ENCODE measurements around the gene MAP2K5. TPM values are rescaled to one million over a fixed set of nuclear protein-coding genes. Genes with fewer than 3 reads are reported as not detected.

MAP2K5 gene
- 20.7 TPM for total RNA-seq (ENCODE audit: insufficient read depth, low replicate concordance)

DNA sequence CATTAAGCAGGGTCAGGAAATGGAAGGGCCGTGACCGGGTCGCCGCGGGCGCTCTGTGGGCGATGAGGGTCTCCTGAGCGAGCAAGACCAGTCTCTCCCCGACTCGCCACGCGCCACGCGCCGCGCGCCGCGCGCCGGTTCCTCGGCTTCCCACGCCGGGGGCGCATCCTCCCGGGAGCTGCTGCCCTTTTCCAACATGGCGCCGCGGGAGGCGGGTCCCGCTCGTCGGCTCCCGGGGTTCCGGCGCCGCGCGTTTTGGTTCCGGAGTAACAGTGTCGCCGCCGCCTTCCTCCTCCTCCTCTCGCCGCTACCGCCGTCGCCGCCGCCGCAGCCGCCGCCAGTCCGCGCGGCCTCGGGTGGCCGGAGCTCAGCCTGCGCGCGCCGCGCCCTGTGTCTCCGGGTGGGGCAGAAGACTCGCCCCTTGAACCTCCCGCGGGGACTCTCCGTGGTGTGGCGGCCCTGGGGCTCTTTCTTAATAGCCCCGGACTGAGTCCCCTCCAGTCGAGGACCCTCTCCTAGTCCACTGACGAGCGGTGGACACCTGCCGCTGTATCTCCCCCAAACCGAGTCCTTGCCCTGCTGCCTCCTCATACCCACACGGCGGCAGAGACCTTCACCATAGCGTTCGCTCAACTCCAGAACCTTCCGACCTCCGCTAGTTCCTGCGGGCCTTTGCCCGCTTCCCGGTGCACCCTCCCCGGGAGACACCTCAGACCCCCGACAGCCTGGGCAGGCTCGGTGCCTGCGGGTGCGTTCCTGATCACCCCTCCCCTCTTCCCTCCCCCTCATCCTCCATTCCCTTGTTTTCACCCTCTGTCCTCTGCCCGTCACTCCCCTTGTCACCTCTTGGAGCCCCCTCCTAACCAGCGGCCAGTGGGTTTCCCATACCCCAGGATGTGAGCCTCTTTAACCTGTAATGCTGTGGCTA lies at the start of gene MAP2K5:
Gene MAP2K5, plus strand, starts transcription at position 284 of the 928 bp plus-strand sequence. Its CDS starts 633 bp downstream, at position 917.
- DNase-seq (ENCODE audit: low spot score), result peak; percentile 86

DNA sequence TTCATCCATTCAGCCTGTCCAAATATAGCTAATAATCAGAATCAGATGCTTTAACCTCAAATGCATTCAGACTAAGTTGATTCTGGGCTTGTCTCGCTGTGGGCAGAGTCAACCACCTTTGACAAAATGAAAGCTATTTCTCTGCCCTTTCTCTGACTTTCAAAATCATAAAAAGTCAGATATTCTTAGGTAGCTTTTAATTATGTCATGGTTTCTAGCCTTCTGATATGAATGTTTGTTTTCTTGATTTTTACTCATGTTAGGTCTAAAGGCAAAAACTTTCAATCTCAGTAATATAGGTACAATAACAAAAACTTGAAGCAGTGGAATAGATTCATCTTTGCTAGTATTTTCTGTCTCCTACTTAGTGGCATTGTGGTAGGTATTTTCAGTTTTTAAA lies 46.9 kb upstream of the MAP2K5 start:
- DNase-seq (ENCODE audit: low spot score), result no peak

DNA sequence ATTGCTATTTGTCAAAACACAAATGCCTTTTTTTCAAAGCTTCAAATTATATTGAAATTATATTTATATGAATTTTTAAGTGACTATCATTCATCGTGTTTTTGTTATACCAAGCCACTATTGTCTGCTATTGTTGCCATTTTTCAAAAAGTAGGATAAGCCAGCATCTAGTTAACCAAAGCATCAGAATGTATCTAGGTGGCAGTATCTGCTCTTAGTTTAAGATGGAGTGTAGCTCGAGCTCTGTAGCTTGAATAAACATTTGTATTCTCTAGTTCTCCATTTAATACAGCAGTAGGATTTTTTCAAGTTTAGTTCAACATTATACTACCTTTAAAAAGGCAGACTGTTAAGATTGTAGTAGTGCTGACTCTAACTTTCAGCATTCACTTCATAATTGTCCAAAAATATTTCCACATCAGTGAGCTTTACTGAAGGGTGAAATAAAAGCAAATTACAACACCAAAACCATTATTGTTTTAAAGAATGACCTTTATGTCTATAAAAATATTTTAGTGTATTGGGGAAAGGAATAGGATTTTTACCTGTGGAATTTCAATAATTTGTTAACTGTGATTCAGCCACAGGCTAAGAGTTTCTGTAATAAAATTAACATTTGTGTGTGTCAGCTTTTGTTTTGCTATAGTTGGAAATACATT lies 41.2 kb upstream of the MAP2K5 start:
- DNase-seq (ENCODE audit: low spot score), result peak; percentile 49

DNA sequence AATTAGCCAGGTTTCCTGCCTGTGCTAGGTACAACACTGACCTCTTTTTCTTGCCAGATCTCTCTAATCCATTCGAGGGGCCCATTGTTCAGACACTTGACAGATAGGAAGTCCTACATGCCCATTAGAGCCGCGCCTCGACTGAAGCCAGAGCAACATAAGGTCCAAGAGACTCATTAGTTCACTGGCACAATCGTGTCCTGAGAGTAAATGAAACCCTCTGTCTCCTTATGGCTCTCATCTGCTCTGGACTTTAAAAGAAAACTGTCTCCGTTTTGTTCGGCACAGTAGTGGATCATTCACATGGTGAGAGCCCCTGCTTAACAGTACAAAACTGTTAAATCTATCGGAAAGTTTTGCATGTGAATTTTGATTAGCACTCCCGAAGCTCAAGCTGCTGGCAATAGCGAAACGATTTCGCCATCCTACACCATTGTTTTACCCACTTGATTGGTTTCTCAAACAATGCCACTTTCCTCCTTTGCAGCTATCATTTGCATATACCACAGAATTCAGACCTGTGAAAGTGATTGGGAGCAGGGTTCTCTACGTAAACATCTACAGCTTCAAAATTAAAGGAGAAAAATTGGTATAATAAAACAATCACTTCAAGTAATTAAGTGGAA lies 40.6 kb upstream of the MAP2K5 start:
- no peak for DNase-seq (ENCODE audit: low spot score)

DNA sequence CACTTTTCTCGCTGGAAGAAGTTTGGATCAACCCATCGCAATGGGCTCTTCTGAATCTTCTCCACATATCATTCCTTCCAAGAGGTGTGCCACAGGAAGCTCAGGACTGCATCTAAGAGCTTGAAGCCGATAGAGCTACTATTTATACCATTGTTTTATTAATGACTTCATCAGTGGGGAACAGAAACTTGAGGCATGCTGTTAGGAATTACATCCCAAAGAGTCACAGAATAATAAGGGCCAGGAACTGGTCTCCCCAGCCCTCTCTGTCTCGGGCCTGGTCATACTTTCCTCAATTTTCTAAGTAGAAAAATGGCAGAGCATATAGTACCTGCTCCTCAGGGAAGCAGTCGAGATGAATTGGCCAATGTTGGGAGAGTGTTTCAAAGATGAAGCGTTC lies 38.4 kb upstream of the MAP2K5 start:
- no peak for DNase-seq (ENCODE audit: low spot score)

DNA sequence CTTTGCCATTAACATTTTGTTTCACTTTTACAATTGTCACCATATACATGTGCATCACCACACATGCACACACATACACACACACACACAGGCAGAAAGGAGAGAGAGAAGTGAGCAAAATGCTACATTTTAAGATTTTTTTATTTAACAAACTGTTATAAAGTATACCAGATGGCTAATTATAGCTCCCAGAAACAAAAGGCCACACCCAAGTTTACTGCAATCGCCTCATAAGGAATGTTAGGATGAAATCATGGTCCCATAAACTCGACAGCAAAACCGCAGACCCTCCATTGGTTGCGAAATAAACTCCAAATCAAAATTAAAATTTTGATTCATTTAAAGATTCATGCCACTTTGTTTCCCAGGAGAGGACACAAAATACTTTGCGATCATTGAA lies 37.7 kb upstream of the MAP2K5 start:
- no peak for DNase-seq (ENCODE audit: low spot score)

DNA sequence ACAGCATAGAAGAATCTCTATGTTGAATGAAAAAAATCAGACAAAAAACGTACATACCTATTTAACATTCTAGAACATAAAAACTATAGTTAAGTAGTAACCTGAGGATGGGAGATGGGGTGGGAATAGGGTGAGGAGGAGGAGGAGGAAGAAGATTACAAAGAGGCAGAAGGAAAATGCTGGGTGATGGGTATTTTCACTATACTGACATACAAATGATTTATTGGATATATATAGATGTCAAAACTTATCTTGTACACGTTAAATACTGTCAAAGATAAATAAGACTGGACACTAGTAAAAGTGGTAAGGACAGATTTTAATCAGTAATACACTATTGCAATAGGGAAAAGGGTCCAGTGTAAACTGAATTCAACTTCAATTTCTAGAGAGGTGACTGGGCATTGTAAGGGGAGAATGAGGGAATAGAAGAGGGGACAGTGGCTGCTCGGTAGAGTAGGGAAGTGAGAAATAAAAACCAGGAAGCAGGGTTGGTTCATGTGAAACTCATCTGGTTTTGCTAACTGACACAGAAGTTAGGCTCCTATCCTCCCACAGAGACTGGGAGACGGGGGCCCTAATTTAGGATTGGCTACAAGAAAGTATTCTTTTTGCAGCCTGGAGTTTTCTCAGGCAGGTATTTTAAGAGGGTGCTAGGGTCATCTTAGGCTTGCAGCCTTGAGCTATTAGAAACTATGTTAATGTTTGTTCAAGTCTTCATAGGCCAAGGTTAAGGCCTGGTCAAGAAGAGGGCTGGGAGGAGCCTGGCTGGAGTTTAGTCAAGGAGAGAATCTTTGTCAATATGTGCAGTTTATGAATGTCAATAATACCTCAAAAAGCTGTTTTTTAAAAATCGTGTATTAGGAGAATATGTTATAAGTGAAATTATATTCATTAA lies 36.6 kb upstream of the MAP2K5 start:
- no peak for DNase-seq (ENCODE audit: low spot score)

DNA sequence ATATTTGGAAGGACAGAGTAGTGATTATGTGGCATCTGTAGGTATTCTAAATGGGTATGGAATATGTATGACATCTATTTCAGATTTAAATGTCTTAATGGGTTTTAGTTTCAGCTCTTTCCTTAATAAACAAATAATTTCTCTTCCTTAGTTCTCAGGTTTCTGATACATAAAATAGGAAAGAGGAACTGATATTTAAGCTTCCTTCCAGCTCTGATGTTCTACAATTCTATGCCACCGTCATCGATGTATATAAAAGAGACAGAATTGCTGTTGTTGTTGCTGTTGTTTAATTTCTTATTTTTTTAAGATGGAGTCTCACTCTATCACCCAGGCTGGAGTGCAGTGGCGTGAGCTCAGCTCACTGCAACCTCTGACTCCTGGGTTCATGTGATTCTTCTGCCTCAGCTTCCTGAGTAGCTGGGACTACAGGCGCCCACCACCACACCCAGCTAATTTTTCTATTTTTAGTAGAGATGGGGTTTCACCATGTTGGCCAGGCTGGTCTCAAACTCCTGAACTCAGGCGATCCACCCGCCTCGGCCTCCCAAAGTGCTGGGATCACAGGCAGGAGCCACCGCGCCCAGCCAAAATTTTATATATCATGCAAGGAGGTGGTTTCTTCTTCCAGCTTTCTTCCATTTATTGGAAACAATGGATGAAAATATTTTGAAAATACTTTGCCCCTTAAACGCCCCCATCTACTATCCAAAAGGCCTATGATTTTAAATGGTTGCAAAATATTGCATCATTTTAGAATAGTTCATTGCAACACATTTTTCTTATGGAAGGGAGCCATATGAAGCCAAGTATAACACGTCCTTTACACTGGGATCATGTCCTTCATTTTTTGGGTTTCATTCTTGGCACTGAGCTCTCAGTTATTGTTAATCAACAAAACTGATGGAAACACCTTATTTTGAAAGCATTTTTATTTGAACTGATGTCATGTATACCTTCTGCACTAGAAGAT lies 35.4 kb upstream of the MAP2K5 start:
- DNase-seq (ENCODE audit: low spot score), result no peak

DNA sequence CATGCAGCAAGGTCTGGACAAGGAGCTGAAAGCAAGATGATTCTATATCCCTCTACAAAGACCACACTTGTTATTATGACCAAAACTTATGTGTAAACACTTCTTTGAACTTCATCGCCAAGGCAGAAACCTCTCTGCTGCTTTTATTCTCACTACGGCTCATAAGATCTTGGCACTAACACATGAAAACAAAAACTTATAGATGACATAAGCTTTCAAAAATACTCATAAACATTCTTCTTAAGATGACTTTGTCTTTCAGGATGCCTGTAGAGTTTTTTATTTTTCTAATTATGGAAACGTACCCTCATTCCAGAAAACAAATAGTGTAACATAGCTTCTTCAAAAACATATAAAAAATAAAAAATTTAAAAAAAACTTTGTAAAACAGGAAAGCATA lies 34.1 kb upstream of the MAP2K5 start:
- no peak for DNase-seq (ENCODE audit: low spot score)

DNA sequence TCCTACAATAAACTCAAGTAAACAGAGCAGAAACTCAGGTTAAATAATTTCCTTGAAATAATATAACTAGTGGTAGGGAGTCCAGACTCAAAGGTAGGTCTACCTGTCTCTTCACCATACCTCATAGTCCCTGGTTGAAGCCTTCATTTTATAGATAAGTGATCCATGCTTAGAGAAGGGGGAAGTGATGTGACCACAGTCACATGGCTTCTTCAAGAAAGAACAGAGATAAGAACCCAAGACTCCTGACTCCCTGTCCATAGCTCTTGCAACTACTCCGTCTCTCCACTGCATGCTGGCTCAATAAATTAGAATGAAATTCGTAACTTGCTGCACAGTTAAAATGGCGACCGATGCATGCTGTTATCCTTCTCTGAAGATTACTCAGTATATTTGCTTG lies 32.6 kb upstream of the MAP2K5 start:
- no peak for DNase-seq (ENCODE audit: low spot score)

DNA sequence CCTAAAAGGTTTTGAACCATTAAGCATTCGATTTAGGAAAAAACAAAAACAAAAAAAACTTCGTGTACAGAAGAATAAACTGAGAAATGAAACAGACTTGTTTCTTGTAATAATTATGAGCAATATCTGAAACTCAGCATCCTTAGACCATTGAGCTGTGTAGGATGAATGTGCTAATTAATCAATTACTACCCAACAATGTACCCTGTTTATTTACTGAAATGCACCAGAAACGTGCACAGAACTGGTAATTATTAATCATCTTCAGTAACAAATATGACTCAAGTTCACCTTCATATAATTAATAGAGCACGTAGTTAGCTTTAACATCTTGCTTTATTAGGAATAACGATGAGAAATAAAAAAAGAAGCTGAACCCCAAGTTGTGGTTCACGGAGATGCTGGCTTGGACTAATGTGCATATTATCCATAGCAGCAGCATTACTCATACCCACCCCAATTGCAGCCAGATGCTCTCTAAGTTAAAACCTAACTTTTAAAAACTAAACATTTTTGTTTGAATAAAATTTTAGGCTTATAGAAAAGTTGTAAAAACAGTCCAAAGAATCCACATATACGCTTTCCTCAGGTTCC lies 31.8 kb upstream of the MAP2K5 start:
- peak; percentile 32 for DNase-seq (ENCODE audit: low spot score)

DNA sequence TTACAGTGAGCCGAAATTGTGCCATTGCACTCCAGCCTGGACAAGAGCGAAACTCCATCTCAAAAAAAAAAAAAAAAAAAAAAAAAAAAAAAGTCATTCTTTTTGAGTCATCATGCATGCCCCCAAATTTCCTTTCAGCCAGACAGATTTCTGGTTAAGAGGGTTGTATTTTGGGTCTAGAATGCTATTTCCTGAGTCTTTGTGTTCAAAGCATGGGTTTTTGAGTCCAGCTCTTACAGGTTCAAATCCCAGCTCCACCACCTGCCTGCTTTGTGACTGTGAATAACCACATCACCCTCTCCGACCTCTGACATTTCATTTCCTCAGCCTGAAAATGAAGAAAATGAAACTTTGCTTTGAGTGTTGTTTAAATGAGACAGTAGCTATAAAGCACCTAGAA lies 30.9 kb upstream of the MAP2K5 start:
- DNase-seq (ENCODE audit: low spot score), result no peak

DNA sequence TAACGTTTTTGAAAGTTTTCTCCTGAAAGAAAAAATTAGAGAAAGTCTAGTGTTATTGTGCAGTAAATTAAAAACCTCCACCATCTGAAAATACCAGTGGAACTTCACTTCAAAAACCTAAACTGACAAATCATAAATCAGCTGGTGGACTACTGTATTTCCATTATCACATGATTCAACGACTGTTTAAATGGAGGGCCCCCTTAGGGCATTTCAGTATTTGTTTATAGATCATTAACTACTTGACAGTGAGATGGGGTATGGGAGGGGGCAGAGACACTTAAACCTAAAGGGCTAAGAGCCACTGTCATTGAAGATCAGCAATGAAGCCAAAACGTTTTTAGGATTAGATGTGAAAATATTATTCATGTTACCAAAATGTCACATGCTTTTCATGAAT lies 30.4 kb upstream of the MAP2K5 start:
- DNase-seq (ENCODE audit: low spot score), result no peak

DNA sequence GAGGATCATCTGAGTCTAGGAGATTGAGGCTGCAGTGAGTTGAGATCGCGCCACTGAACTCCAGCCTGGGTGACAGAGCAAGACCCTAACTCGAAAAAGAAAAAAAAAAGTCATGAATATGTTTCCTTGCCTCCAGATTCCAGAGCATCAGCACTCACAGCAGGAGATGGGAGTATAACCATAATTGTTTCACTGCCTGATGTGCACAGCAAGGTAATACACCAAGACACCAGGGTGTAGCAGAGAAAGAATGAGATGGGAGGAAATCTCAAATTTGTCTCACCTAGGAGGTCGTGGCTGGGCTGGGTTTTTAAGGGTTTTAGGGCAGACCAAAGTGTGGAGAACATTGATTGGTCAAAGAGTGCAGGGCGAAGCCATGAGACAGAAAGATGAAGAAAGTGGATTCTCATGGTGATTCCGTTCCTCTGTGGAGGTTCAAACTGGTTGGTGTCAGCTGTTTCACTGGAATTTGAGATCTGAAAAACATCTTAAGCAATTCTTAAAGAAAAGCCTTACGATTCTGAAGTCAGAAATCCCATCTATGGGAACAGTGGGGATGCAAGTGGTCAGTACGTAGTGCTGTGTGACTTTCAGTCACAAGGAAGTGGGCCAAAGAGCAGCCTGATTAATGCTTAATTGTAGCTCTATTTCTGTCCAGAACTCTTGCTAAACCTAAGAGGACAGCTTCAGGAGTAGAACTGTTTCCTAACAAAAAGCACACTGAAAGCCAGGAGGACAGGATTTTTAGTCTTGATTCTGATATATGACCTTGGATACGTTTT lies 29.4 kb upstream of the MAP2K5 start:
- DNase-seq (ENCODE audit: low spot score), result no peak

DNA sequence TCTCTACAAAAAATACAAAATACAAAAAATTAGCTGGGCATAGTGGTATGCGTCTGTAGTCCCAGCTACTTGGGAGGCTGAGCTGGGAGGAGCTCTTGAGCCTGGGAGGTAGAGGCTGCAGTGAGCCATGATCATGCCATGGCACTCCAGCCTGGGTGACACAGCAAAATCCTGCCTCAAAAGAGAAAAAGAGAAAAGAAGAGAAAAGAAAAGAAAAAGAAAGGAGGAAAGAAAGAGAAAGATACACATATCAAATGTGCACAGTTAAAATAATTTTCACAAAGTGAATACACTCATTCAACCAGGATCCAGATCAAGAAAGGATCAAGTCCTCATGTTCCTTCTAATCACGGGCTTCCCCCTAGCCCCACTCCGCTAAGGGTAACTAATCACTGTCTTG lies 27.4 kb upstream of the MAP2K5 start:
- no peak for DNase-seq (ENCODE audit: low spot score)

DNA sequence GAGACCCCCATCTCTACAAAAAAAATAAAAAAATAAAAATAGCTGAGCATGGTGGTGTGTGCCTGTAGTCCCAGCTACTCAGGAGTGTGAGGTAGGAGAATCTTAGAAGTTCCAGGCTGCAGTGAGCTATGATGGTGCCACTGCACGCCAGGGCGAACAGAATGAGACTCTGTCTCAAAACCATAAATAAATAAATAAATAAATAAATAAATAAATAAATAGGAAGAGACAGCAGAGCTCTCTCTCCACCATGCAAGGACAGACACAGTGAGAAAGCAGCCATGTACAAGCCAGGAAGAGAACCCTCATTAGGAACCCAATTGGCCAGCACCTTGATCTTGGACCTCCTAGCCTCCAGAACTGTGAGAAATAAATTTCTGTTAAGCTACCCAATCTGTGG lies 26.9 kb upstream of the MAP2K5 start:
- no peak for DNase-seq (ENCODE audit: low spot score)

DNA sequence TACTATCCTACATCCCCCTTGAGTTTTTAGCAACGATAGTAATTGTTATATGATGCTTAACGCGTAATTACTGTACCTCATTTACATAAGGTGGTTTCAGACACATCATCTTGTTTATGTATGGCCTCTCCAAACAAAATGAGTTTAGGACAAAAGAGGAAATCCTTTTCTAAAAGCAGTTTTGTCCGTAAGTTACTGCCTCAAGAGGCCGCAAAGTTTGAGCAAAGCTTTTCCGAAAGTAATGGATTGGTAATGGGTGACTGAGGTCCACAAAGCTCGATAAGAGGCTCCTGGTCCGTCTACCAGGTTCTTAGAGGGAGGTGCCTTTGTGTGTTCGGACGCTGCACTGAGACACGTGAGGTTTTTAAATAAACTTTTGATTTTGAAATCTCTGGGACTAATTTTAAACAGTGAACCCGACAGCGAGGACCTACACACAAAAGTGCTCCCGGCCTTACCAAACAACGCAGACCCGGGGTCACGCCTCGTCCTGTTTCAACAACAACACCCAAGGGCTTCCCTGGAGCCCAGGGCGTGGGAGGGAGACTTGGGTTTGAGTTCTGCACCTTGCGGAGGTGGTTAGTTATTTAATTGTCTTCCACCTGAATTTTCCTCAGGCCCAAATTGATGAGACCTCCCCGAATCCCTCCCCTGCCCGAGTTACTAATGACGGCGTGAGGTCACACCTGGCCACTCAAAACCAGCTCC lies 22.0 kb upstream of the MAP2K5 start:
- no peak for DNase-seq (ENCODE audit: low spot score)

DNA sequence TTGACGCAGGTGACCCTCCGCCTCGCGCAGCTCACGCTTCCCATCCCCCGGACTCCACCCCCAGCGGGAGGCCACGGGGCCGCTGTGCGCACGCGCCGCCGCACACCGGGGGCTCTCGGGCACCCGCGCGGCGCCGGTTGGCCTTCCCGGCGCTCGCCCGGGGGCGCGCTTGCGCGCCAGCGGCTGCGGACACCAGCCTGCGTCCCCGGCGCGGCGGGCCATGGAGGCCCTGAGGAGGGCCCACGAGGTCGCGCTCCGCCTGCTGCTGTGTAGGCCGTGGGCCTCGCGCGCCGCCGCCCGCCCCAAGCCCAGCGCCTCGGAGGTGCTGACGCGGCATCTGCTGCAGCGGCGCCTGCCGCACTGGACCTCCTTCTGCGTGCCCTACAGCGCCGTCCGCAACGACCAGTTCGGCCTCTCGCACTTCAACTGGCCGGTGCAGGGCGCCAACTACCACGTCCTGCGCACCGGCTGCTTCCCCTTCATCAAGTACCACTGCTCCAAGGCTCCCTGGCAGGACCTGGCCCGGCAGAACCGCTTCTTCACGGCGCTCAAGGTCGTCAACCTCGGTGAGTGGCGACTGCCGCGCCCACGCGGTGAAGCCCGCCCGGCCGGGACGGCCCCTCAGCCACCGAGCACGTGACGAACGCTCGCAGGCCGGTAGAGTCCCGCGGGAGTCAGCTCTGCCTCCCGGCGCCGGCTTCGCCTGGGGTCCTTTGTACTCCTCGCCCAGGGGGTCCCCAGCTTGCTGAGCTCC lies 21.3 kb upstream of the MAP2K5 start, which contains the start of gene C15orf61:
Gene C15orf61, plus strand, starts transcription at position 103 of the 754 bp plus-strand sequence. Its CDS starts 118 bp downstream, at position 221.
- peak; percentile 87 for DNase-seq (ENCODE audit: low spot score)
